ENCODE data around the gene SLAMF9. TPM values are rescaled to one million over a fixed set of nuclear protein-coding genes. Genes with fewer than 3 reads are reported as not detected.

The SLAMF9 gene
- total and polyA plus RNA-seq, 2 of the 8 experiments (the other 6 are each of a cell fraction or from before 2014, with no cell fraction given), result not detected

GRCh38 chr1:159959451-159959850 lies 5.4 kb upstream of the SLAMF9 start (continued):
- TF ChIP-seq SIX5 (IDR thresholded peaks at IDR 0.05; ENCODE audit: low read depth, low read length), result no peak
- no peak for TF ChIP-seq YY1 (IDR thresholded peaks at IDR 0.05; ENCODE audit: low read depth, low read length)
- TF ChIP-seq POU5F1 (IDR thresholded peaks at IDR 0.05; ENCODE audit: low read depth, low read length), result no peak
- TF ChIP-seq ZNF274 (IDR thresholded peaks at IDR 0.05; ENCODE audit: borderline replicate concordance, extremely low read depth, low read length), result no peak
- TF ChIP-seq E2F6 (IDR thresholded peaks at IDR 0.05), result no peak
- TF ChIP-seq TAF7 (optimal IDR thresholded peaks at IDR 0.05; ENCODE audit: borderline replicate concordance, low read depth, low read length), result no peak
- TF ChIP-seq RXRA (IDR thresholded peaks at IDR 0.05; ENCODE audit: insufficient read depth, low read depth, low read length), result no peak
- TF ChIP-seq KDM4A (IDR thresholded peaks at IDR 0.05; ENCODE audit: low read depth, low read length, severe bottlenecking), result no peak

All from H1 (cell line).